RWPE1 (cell line): ENCODE measurements around the gene CFAP157.

Experiments used
- CTCF ChIA-PET: fragments of 350-600 bp; sonication (Branson Sonifier 250); formaldehyde crosslinking; extraction: SDS; loops from one replicate; lab custom pipeline; 2021; lab: Yijun Ruan, JAX
- POLR2A ChIA-PET: fragments of 400-600 bp; formaldehyde crosslinking; extraction: SDS; loops from one replicate; lab custom pipeline; 2020; ENCODE audit warnings: antibody characterized with exemption; ENCODE audit not compliant: low non-redundant PET; lab: Yijun Ruan, JAX
- DNase-seq: peaks from one replicate; pipeline ENCODE4 v3.0.0; 2012; ENCODE audit warnings: low spot score
- H3K27ac ChIP-seq: fragments of 450-650 bp; 2 replicates; pipeline ENCODE4 v1.5.1; 2017
- TF ChIP-seq, protein P1 (sequence below): fragments of 450-650 bp; conservative IDR thresholded peaks from 2 replicates; pipeline ENCODE4 v1.5.1; 2017; ENCODE audit warnings: low read depth, mild to moderate bottlenecking

The CFAP157 gene

DNA sequence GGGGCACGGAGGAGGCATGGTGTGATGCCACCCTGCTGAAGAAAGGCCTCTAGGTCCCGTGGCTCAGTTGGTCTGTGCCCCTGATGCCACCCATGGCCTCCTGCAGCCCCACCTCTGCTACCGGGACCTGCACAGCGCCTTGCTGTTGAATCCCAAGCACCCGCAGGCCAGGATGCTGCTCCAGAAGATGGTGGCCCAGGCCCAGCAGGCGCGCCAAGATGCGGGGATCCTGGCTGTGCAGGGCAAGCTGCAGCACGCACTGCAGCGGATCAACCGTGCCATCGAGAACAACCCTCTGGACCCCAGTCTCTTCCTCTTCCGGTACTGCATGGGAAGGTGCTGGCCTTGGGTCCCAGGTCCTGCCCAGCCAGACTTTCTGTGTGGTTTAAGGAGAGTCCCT, 16.2 kb downstream of the CFAP157 start:
- ChIA-PET CTCF (interaction anchor here (5.6 kb wide), 1 partner anchor 11 kb away, joined by 30 read pairs; the partner anchor contains the start of gene TOR2A), POLR2A (no interaction called here)
- TF ChIP-seq, protein P1, sequence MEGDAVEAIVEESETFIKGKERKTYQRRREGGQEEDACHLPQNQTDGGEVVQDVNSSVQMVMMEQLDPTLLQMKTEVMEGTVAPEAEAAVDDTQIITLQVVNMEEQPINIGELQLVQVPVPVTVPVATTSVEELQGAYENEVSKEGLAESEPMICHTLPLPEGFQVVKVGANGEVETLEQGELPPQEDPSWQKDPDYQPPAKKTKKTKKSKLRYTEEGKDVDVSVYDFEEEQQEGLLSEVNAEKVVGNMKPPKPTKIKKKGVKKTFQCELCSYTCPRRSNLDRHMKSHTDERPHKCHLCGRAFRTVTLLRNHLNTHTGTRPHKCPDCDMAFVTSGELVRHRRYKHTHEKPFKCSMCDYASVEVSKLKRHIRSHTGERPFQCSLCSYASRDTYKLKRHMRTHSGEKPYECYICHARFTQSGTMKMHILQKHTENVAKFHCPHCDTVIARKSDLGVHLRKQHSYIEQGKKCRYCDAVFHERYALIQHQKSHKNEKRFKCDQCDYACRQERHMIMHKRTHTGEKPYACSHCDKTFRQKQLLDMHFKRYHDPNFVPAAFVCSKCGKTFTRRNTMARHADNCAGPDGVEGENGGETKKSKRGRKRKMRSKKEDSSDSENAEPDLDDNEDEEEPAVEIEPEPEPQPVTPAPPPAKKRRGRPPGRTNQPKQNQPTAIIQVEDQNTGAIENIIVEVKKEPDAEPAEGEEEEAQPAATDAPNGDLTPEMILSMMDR: no peak
- DNase-seq: no peak
- H3K27ac ChIP-seq: peak overlapping the region; percentile 95

DNA sequence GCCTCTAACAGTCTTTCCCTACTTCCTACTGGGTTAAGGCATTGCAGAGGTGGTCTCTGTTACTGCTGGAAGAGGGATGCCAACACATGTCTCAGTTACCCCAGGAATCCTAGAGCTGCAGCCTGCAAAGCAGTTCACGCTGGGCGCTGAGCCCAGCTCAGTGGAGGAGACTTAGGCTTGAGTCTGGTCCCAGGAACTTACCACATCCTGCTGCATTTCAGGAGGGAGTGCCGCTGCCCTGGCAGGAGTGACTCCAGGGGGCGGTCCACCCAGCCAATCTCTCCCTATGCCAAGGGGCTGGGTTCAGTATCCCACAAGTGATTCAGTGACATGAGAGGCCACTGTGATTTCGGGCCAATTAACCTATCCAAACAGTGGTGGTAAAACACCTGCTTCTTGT, 16.7 kb downstream of the CFAP157 start:
- TF ChIP-seq, protein P1: no peak
- ChIA-PET CTCF (interaction anchor here (5.6 kb wide), 1 partner anchor 11 kb away, joined by 30 read pairs; the partner anchor contains the start of gene TOR2A), POLR2A (no interaction called here)
- H3K27ac ChIP-seq: peak overlapping the region; percentile 95
- DNase-seq: no peak

DNA sequence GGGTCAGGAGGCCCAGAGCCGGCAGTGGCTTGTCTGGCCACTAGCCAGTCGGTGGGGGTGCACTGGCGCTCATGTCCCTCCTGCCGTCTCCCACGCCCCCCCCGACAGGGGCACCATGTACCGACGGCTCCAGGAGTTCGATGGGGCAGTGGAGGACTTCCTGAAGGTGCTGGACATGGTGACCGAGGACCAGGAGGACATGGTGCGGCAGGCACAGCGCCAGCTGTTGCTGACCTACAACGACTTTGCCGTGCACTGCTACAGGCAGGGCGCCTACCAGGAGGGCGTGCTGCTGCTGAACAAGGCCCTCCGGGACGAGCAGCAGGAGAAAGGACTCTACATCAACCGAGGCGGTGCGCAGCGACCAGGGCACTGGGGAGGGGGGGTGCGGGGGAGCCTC, 17.2 kb downstream of the CFAP157 start:
- H3K27ac ChIP-seq: peak overlapping the region; percentile 95
- TF ChIP-seq, protein P1: no peak
- ChIA-PET CTCF (interaction anchor here (0.6 to 5.6 kb wide), 3 partner anchors 10 to 543 kb away, joined by 3 to 30 read pairs (median 3); partner anchors contain the start of gene TOR2A), POLR2A (interaction anchor here (0.6 kb wide), 1 partner anchor 27 kb away, joined by 5 read pairs; no protein-coding TSS in a partner anchor)
- no peak for DNase-seq

DNA sequence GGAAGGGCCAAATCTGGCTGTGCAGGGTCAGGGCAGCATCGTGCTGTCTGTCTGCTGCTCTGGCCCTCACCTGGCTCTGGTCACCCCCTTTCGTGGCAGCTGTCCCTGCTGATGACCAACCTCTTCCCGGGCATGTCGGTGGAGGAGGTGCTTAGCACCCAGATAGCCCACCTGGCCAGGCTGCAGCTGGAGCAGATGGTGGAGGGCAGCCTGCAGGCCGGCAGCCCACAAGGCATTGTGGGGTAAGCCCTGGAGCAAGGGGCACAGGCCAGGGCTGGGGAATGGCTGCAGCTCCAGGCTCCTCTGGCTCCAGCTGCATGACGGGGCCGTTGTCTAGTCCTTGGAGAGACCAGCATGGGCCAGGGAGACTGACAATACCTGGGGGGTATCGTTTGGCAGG, 20.1 kb downstream of the CFAP157 start:
- no peak for DNase-seq
- H3K27ac ChIP-seq: no peak overlapping the region; the same call in 1 of the 2 replicates
- TF ChIP-seq, protein P1: no peak
- POLR2A ChIA-PET: no interaction called here
- CTCF ChIA-PET: no interaction called here

DNA sequence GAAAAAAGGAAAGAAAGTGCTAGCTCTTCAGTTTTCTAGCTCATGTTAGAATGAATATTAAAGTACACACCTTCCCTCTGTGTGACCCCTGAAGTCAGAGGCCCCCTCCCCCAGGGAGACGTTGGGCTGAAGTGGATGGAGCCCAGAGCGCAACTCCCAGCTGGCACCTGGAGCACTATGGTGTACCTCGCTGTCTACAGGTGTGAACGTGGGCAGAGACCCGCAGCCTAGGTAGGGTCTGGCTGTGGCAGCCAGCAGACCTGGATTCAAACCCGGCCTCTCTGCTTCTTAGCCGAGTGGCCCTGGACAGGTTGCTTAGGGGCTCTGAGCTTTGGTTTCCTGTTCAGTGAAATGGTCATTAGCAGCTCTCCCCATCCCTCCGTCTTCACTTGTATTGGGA, 22.0 kb downstream of the CFAP157 start:
- CTCF ChIA-PET: interaction anchor here (0.5 to 1.3 kb wide), 2 partner anchors 139 to 150 kb away, joined by 3 to 6 read pairs; no protein-coding TSS in a partner anchor
- H3K27ac ChIP-seq: peak overlapping the region; percentile 89; the same call in 1 of the 2 replicates
- DNase-seq: no peak
- TF ChIP-seq, protein P1: no peak
- POLR2A ChIA-PET: interaction anchor here (0.6 kb wide), 1 partner anchor 129 kb away, joined by 3 read pairs; no protein-coding TSS in a partner anchor

DNA sequence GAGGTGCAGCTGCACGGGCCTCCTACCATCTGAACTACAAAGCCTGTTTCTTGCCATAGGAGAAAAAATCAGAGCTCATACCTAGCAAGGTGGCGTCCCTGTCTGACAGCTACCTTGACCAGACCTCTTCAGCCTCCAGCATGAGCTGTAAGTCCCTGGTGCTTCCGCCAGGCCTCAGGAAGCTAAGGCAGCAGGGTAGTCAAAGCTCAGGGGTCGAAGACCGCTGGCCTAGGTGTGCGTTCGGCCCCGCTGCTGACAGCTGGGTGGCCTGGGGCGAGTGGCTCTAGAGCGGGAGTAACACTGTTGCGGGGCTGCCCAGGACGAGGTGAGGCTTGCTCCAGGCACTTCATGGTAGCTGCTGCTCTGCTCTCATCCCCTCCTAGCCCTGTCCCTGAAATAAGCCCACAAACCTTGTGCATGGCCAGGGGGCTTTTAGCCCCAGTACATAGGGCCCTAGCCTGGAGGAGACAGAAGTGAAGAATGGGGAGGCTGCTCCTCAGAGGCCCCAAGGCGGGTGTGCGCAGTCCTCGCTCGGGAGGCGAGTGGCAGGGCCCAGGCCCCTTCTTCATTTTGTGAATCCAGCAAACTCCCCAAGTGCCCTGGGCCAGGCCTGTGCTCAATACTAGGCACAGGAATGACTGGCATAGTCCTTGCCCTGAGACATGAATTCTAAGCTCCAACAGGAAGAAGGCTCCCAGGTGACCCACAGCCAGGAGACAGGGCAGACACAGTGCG, 22.9 kb downstream of the CFAP157 start:
- TF ChIP-seq, protein P1: no peak
- peak overlapping the region; percentile 89 for H3K27ac ChIP-seq
- DNase-seq: no peak
- POLR2A ChIA-PET: no interaction called here
- CTCF ChIA-PET: interaction anchor here (0.6 to 1.5 kb wide), 4 partner anchors 30 to 140 kb away, joined by 3 to 6 read pairs (median 4); no protein-coding TSS in a partner anchor
